GM19397 (cell line): Measurements from ENCODE around the gene SRRM2.

Experiments
- ATAC-seq: cut with Tn5 transposase; IDR thresholded peaks from one replicate; pipeline ENCODE4 v1.9.1; 2021; ENCODE audit warnings: mild to moderate bottlenecking, moderate library complexity; ENCODE audit not compliant: unreplicated experiment

SRRM2 gene

GRCh38 chr16:2791174-2791573, 38.7 kb downstream of the SRRM2 start:
- ATAC-seq, result no peak

GRCh38 chr16:2792940-2793339, 40.5 kb downstream of the SRRM2 start:
- no peak for ATAC-seq

GRCh38 chr16:2795395-2796143, 43.1 kb downstream of the SRRM2 start:
- no peak for ATAC-seq

- ATAC-seq, result no peak
Measured at GRCh38 chr16:2798723-2799204, 46.3 kb downstream of the SRRM2 start.

- no peak for ATAC-seq
Measured at GRCh38 chr16:2799205-2799858, 46.9 kb downstream of the SRRM2 start.

GRCh38 chr16:2799859-2800226, 47.4 kb downstream of the SRRM2 start:
- ATAC-seq, result no peak

- no peak for ATAC-seq
Measured at GRCh38 chr16:2803545-2804195, 51.2 kb downstream of the SRRM2 start.

GRCh38 chr16:2804728-2805127, 52.3 kb downstream of the SRRM2 start:
- ATAC-seq, result no peak

GRCh38 chr16:2806286-2806685, 53.8 kb downstream of the SRRM2 start:
- ATAC-seq, result no peak

GRCh38 chr16:2808181-2808580, 55.7 kb downstream of the SRRM2 start:
- no peak for ATAC-seq

GRCh38 chr16:2809149-2809760, 56.8 kb downstream of the SRRM2 start:
- no peak for ATAC-seq

GRCh38 chr16:2810651-2811050, 58.2 kb downstream of the SRRM2 start:
- ATAC-seq, result no peak

- no peak for ATAC-seq
Measured at GRCh38 chr16:2811703-2812471, 59.4 kb downstream of the SRRM2 start.

GRCh38 chr16:2813771-2814221, 61.4 kb downstream of the SRRM2 start:
- no peak for ATAC-seq

GRCh38 chr16:2814551-2815298, 62.3 kb downstream of the SRRM2 start:
- ATAC-seq, result no peak

- no peak for ATAC-seq
Measured at GRCh38 chr16:2815299-2815771, 62.9 kb downstream of the SRRM2 start.

- no peak for ATAC-seq
Measured at GRCh38 chr16:2816751-2817339, 64.4 kb downstream of the SRRM2 start, which contains the start of gene PRSS21. Gene PRSS21 (plus strand): TSS chr16:2817237. CDS start chr16:2817269, 32 bp downstream.

- no peak for ATAC-seq
Measured at GRCh38 chr16:2817340-2818271, 65.2 kb downstream of the SRRM2 start.
